ENCODE data around the gene CFL1.

CFL1 gene

GRCh38 chr11:65868076-65868667 is 10.2 kb upstream of the CFL1 start:
- in situ Hi-C loops (cut with HindIII; ENCODE audit: low sequenced_read_pairs), result no loop called here
- no peak overlapping the region for H3K4me3 ChIP-seq (ENCODE audit: low read depth, low read length)
- no peak for DNase-seq (ENCODE audit: low read depth, low spot score)
- no peak for TF ChIP-seq CTCF (IDR thresholded peaks at IDR 0.05; ENCODE audit: low read depth, low read length)

- no peak for TF ChIP-seq CTCF (IDR thresholded peaks at IDR 0.05; ENCODE audit: low read depth, low read length)
- no peak overlapping the region for H3K4me3 ChIP-seq (ENCODE audit: low read depth, low read length)
- no peak for DNase-seq (ENCODE audit: low read depth, low spot score)
- in situ Hi-C loops (cut with HindIII; ENCODE audit: low sequenced_read_pairs), result no loop called here
Measured at GRCh38 chr11:65867284-65868071, 9.5 kb upstream of the CFL1 start.

GRCh38 chr11:65866509-65867283 is 8.7 kb upstream of the CFL1 start:
- in situ Hi-C loops (cut with HindIII; ENCODE audit: low sequenced_read_pairs), result no loop called here
- no peak overlapping the region for H3K4me3 ChIP-seq (ENCODE audit: low read depth, low read length)
- TF ChIP-seq CTCF (IDR thresholded peaks at IDR 0.05; ENCODE audit: low read depth, low read length), result no peak
- DNase-seq (ENCODE audit: low read depth, low spot score), result no peak

- H3K4me3 ChIP-seq (ENCODE audit: low read depth, low read length), result no peak overlapping the region
- DNase-seq (ENCODE audit: low read depth, low spot score), result no peak
- no peak for TF ChIP-seq CTCF (IDR thresholded peaks at IDR 0.05; ENCODE audit: low read depth, low read length)
- in situ Hi-C loops (cut with HindIII; ENCODE audit: low sequenced_read_pairs), result no loop called here
Measured at GRCh38 chr11:65865550-65866172, 7.7 kb upstream of the CFL1 start.

GRCh38 chr11:65864706-65865471 is 6.9 kb upstream of the CFL1 start:
- TF ChIP-seq CTCF (IDR thresholded peaks at IDR 0.05; ENCODE audit: low read depth, low read length), result no peak
- no peak for DNase-seq (ENCODE audit: low read depth, low spot score)
- no peak overlapping the region for H3K4me3 ChIP-seq (ENCODE audit: low read depth, low read length)
- in situ Hi-C loops (cut with HindIII; ENCODE audit: low sequenced_read_pairs), result no loop called here

All from astrocyte of the spinal cord (primary cell).